ENCODE results near the gene PLA2G10.

DNA sequence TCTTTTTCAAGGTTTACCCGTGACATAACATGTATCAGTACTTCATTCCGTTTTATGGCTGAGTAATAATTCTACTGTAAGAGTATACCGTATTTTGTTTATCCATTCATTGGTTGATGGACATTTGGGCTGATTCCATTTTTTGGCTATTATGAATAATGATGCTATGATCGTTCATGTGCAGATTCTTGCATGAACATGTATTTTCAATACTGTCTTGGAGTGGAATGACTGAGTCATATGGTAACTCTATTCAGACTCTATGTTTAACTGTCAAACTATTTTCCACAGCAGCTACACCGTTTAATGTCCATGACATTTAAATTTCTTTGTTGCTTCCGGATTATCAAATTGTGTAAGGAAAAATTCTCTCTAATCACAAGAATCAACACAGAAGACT is 43.5 kb downstream of the PLA2G10 start:
- TF ChIP-seq POLR2AphosphoS5 (IDR thresholded peaks at IDR 0.05; ENCODE audit: low read depth, low read length) (no peak), SIN3A (IDR thresholded peaks at IDR 0.05; ENCODE audit: borderline replicate concordance, insufficient read depth, low read length) (no peak)
- TF ChIP-seq, protein P1, sequence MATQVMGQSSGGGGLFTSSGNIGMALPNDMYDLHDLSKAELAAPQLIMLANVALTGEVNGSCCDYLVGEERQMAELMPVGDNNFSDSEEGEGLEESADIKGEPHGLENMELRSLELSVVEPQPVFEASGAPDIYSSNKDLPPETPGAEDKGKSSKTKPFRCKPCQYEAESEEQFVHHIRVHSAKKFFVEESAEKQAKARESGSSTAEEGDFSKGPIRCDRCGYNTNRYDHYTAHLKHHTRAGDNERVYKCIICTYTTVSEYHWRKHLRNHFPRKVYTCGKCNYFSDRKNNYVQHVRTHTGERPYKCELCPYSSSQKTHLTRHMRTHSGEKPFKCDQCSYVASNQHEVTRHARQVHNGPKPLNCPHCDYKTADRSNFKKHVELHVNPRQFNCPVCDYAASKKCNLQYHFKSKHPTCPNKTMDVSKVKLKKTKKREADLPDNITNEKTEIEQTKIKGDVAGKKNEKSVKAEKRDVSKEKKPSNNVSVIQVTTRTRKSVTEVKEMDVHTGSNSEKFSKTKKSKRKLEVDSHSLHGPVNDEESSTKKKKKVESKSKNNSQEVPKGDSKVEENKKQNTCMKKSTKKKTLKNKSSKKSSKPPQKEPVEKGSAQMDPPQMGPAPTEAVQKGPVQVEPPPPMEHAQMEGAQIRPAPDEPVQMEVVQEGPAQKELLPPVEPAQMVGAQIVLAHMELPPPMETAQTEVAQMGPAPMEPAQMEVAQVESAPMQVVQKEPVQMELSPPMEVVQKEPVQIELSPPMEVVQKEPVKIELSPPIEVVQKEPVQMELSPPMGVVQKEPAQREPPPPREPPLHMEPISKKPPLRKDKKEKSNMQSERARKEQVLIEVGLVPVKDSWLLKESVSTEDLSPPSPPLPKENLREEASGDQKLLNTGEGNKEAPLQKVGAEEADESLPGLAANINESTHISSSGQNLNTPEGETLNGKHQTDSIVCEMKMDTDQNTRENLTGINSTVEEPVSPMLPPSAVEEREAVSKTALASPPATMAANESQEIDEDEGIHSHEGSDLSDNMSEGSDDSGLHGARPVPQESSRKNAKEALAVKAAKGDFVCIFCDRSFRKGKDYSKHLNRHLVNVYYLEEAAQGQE (IDR thresholded peaks at IDR 0.05; ENCODE audit: insufficient read depth in 1 of 2, low read depth in 2 of 2, low read length in 2 of 2) = no peak
